Lower leg skin (tissue), 3 donors: ENCODE results near the gene ADCY2.

ENCODE experiments used
- POLR2A ChIP-seq, 2 donors: fragments of 450-650 bp; IDR thresholded peaks; one replicate each; pipeline ENCODE4 v1.6.1; 2016 to 2017; ENCODE audit warnings: antibody characterized with exemption in 2 of 2, mild to moderate bottlenecking in 1 of 2, moderate library complexity in 1 of 2
- TF ChIP-seq, protein P1 (sequence below), 3 donors: fragments of 450-650 bp; IDR thresholded peaks; one replicate each; pipeline ENCODE4 v1.5.1; 2016; ENCODE audit warnings: antibody characterized with exemption in 3 of 3, mild to moderate bottlenecking in 3 of 3, moderate library complexity in 2 of 3

DNA sequence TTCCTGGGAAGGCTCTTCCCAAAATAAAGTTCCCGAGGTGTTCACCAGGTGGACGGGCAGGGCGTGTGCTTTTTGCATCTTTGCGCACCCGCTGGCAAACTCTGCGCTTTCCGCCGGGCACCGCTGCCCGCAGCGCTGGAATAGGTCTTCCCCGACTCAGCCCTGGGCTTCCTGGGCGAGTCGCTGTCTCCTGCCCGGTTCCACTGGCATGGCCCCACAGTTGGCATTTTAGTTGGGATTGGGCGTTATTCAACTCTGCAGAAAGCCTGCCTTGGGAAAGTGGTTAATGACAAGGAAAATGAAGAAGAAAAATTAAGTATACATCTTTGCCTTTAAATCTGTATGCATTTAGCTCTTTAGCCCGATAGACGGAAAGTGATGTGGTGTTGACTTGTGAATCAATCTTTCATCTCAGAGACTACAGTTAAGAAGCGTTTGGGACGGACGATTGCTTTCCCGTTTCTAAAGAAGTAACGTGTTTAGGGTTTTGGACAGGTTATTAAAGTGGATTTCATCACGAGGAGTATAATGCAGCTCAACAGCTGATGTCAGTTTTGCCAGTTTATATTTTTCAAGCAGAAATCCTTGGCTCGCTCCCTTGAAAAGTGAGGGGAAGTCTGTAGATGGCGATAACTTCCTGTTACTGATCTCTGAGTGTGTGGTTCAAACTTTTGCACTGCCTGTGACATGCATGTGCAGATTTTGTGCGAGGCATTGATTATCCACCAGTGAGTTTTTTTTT is 946 bp downstream of the ADCY2 start:
- TF ChIP-seq, protein P1, sequence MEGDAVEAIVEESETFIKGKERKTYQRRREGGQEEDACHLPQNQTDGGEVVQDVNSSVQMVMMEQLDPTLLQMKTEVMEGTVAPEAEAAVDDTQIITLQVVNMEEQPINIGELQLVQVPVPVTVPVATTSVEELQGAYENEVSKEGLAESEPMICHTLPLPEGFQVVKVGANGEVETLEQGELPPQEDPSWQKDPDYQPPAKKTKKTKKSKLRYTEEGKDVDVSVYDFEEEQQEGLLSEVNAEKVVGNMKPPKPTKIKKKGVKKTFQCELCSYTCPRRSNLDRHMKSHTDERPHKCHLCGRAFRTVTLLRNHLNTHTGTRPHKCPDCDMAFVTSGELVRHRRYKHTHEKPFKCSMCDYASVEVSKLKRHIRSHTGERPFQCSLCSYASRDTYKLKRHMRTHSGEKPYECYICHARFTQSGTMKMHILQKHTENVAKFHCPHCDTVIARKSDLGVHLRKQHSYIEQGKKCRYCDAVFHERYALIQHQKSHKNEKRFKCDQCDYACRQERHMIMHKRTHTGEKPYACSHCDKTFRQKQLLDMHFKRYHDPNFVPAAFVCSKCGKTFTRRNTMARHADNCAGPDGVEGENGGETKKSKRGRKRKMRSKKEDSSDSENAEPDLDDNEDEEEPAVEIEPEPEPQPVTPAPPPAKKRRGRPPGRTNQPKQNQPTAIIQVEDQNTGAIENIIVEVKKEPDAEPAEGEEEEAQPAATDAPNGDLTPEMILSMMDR (IDR thresholded peaks at IDR 0.05), result no peak
- TF ChIP-seq POLR2A (IDR thresholded peaks at IDR 0.05), result no peak
